HCT116 (cell line): ENCODE measurements around the gene CPN2. TPM values are rescaled to one million over a fixed set of nuclear protein-coding genes. Genes with fewer than 3 reads are reported as not detected.
A peak's percentile ranks its signal among the peaks of the same experiment; 100 is the strongest.

ENCODE experiments used
- ATAC-seq: fragments of 200-7000 bp; cut with Tn5 transposase; 2 replicates; pipeline ENCODE4 v1.9.1; 2020; ENCODE audit warnings: mild to moderate bottlenecking, moderate library complexity
- BruUV-seq: library from RNA; stranded (reverse); fragments of 400-500 nt; replicated peaks from 2 replicates; lab custom pipeline; 2021; lab: Mats Ljungman, UMichigan
- CTCF ChIA-PET: fragments of 300-600 bp; sonication (Branson Sonifier 250); formaldehyde crosslinking; loops from one replicate; lab custom pipeline; 2021; ENCODE audit warnings: antibody characterized with exemption; lab: Charles Lee
- POLR2A ChIA-PET: fragments of 300-600, 350-600 bp; sonication (Branson Sonifier 250); formaldehyde crosslinking; loops from one replicate; lab custom pipeline; 2021; ENCODE audit warnings: antibody characterized with exemption; lab: Charles Lee
- RAD21 ChIA-PET, 2 experiments: fragments of 300-600 bp; sonication (Branson Sonifier 250); formaldehyde crosslinking; loops; one replicate each; lab custom pipeline; 2023; ENCODE audit warnings: low total read pairs in 2 of 2; ENCODE audit not compliant: uncharacterized antibody in 2 of 2, unreplicated experiment in 2 of 2, low non-redundant PET in 1 of 2; lab: Charles Lee
- DNase-seq: peaks from one replicate; pipeline ENCODE4 v3.0.0-alpha.2; 2010; ENCODE audit warnings: low read depth, low spot score
- H2AFZ ChIP-seq: fragments of 200-600 bp; shearing (Covaris generic), sonication (generic); 2 replicates; pipeline ENCODE4 v1.6.1; 2017; ENCODE audit warnings: low read depth, mixed run types, mixed read lengths, antibody characterized with exemption, low read length; ENCODE audit not compliant: poor library complexity, severe bottlenecking
- H3K27ac ChIP-seq: 2 replicates; pipeline ENCODE4 v1.5.1; 2012; ENCODE audit warnings: low read depth, low read length
- H3K27me3 ChIP-seq: fragments of 200-600 bp; sonication (generic); 2 replicates; pipeline ENCODE4 v1.6.1; 2016; ENCODE audit warnings: mixed run types, low read length, mixed read lengths; ENCODE audit not compliant: insufficient read depth
- H3K36me3 ChIP-seq, 2 experiments: fragments of 200-500 bp in 1 of 2; fragments of 200-600 bp in 1 of 2; sonication (Bioruptor generic) in 1 of 2; sonication (generic) in 1 of 2; 2 replicates each; pipeline versions ENCODE4 v1.5.1 to v1.6.1; 2014 to 2016; ENCODE audit warnings: low read length in 2 of 2, inconsistent platforms in 1 of 2, mixed read lengths in 1 of 2, mixed run types in 1 of 2; ENCODE audit not compliant: insufficient read depth in 2 of 2, control insufficient read depth in 1 of 2
- H3K4me1 ChIP-seq, 2 experiments: fragments of 200-600 bp in 1 of 2; sonication (generic) in 1 of 2; 2 replicates each; pipeline versions ENCODE4 v1.5.1 to v1.6.1; 2012 to 2017; ENCODE audit warnings: low read length in 2 of 2, inconsistent platforms in 1 of 2, mild to moderate bottlenecking in 1 of 2, mixed read lengths in 1 of 2, mixed run types in 1 of 2, moderate library complexity in 1 of 2; ENCODE audit not compliant: insufficient read depth in 2 of 2, control insufficient read depth in 1 of 2
- H3K4me2 ChIP-seq: fragments of 200-600 bp; sonication (generic); 2 replicates; pipeline ENCODE4 v1.6.1; 2017; ENCODE audit warnings: mixed run types, low read length, mixed read lengths
- H3K4me3 ChIP-seq, 2 experiments: fragments of 200-600 bp in 1 of 2; sonication (generic) in 1 of 2; replicated peaks in 1 of 2; 2 replicates each; pipeline ENCODE4 v1.5.1; 2011 to 2016; ENCODE audit warnings: low read length in 2 of 2, control low read depth in 1 of 2, low read depth in 1 of 2, mild to moderate bottlenecking in 1 of 2, mixed read lengths in 1 of 2, mixed run types in 1 of 2
- H3K79me2 ChIP-seq: fragments of 200-600 bp; sonication (generic); 2 replicates; pipeline ENCODE4 v1.6.1; 2017; ENCODE audit warnings: mild to moderate bottlenecking, mixed run types, low read length, moderate library complexity, mixed read lengths; ENCODE audit not compliant: insufficient read depth
- H3K9ac ChIP-seq: fragments of 200-600 bp; sonication (generic); 2 replicates; pipeline ENCODE4 v1.6.1; 2016; ENCODE audit warnings: low read length, mixed read lengths
- H3K9me2 ChIP-seq: fragments of 200-600 bp; sonication (generic), shearing (Covaris generic); 2 replicates; pipeline ENCODE4 v1.6.1; 2017; ENCODE audit warnings: mixed run types, mild to moderate bottlenecking, moderate library complexity; ENCODE audit not compliant: insufficient read depth
- H3K9me3 ChIP-seq, 2 experiments: fragments of 200-500 bp in 1 of 2; fragments of 200-600 bp in 1 of 2; sonication (Bioruptor generic) in 1 of 2; sonication (generic) in 1 of 2; 2 replicates each; pipeline ENCODE4 v1.6.1; 2014 to 2017; ENCODE audit warnings: low read length in 2 of 2, mixed read lengths in 2 of 2, inconsistent platforms in 1 of 2, low read depth in 1 of 2, mild to moderate bottlenecking in 1 of 2, mixed run types in 1 of 2, moderate library complexity in 1 of 2; ENCODE audit not compliant: control insufficient read depth in 1 of 2, insufficient read depth in 1 of 2
- H4K20me1 ChIP-seq: fragments of 200-600 bp; sonication (generic), shearing (Covaris generic); 2 replicates; pipeline ENCODE4 v1.6.1; 2017; ENCODE audit warnings: mixed run types, mild to moderate bottlenecking, moderate library complexity; ENCODE audit not compliant: insufficient read depth
- CBX3 ChIP-seq: IDR thresholded peaks from 2 replicates; pipeline ENCODE4 v1.6.1; 2012; ENCODE audit warnings: low read depth
- CEBPB ChIP-seq: IDR thresholded peaks from 2 replicates; pipeline ENCODE4 v1.6.1; 2012; ENCODE audit warnings: low read depth
- CTCF ChIP-seq, 3 experiments: fragments of 200-600 bp in 1 of 3; sonication (generic) in 1 of 3; IDR thresholded peaks in 2 of 3; conservative IDR thresholded peaks in 1 of 3; 2 replicates each; pipeline ENCODE4 v1.5.1; 2012 to 2017; ENCODE audit warnings: low read depth in 2 of 3, low read length in 2 of 3, antibody characterized with exemption in 1 of 3, borderline replicate concordance in 1 of 3, control low read depth in 1 of 3, mild to moderate bottlenecking in 1 of 3, mixed read lengths in 1 of 3, mixed run types in 1 of 3, moderate library complexity in 1 of 3; ENCODE audit not compliant: insufficient read depth in 1 of 3
- EGR1 ChIP-seq: IDR thresholded peaks from 2 replicates; pipeline ENCODE4 v1.6.1; 2012; ENCODE audit warnings: low read depth
- EZH2phosphoT487 ChIP-seq: fragments of 200-600 bp; IDR thresholded peaks from 2 replicates; pipeline ENCODE4 v1.6.1; 2018; ENCODE audit warnings: antibody characterized with exemption, borderline replicate concordance
- FOSL1 ChIP-seq: IDR thresholded peaks from 2 replicates; pipeline ENCODE4 v1.6.1; 2012; ENCODE audit warnings: low read depth
- JUND ChIP-seq: IDR thresholded peaks from 2 replicates; pipeline ENCODE4 v1.6.1; 2012
- POLR2A ChIP-seq: IDR thresholded peaks from 2 replicates; pipeline ENCODE4 v1.7.0; 2011; ENCODE audit warnings: borderline replicate concordance; ENCODE audit not compliant: insufficient read depth, insufficient read length; ENCODE audit errors: extremely low read depth
- POLR2AphosphoS5 ChIP-seq: IDR thresholded peaks from 2 replicates; pipeline ENCODE4 v1.6.1; 2011; ENCODE audit warnings: mild to moderate bottlenecking, low read depth, low read length, moderate library complexity
- RAD21 ChIP-seq: IDR thresholded peaks from 2 replicates; pipeline ENCODE4 v1.6.1; 2012; ENCODE audit warnings: low read depth, mild to moderate bottlenecking
- REST ChIP-seq: IDR thresholded peaks from 2 replicates; pipeline ENCODE4 v1.6.1; 2012; ENCODE audit warnings: low read depth
- SIN3A ChIP-seq: IDR thresholded peaks from 2 replicates; pipeline ENCODE4 v1.6.1; 2012; ENCODE audit warnings: low read depth
- SRF ChIP-seq: IDR thresholded peaks from 2 replicates; pipeline ENCODE4 v1.6.1; 2012; ENCODE audit warnings: low read depth
- TCF7L2 ChIP-seq: IDR thresholded peaks from 2 replicates; pipeline ENCODE4 v1.7.0; 2011; ENCODE audit warnings: borderline replicate concordance, inconsistent platforms; ENCODE audit not compliant: insufficient read depth, insufficient read length; ENCODE audit errors: extremely low read depth
- ZFX ChIP-seq: fragments of 450-650 bp; IDR thresholded peaks from 2 replicates; pipeline ENCODE4 v1.6.1; 2017
- ZNF274 ChIP-seq: fragments of 200-500 bp; sonication (Bioruptor generic); IDR thresholded peaks from 2 replicates; pipeline ENCODE4 v1.6.1; 2014; ENCODE audit warnings: mild to moderate bottlenecking, low read depth, low read length, inconsistent platforms
- intact Hi-C: fragments of 100-400 bp; cut with micrococcal nuclease; formaldehyde crosslinking; loops from 2 replicates; pipeline ENCODE4 v1.10.0; 2022
- total RNA-seq: library from RNA; stranded (reverse); gene quantifications from one replicate; pipeline ENCODE4 v1.2.1, GENCODE V29; 2021; ENCODE audit not compliant: unreplicated experiment
- TF ChIP-seq, protein P1 (sequence below): IDR thresholded peaks from 2 replicates; pipeline ENCODE4 v1.6.1; 2012
- TF ChIP-seq, protein P2 (sequence below): IDR thresholded peaks from 2 replicates; pipeline ENCODE4 v1.6.1; 2012

The CPN2 gene
- total RNA-seq, 1 experiment from 2014 or later, result not detected

GRCh38 chr3:194336601-194337355 is 14.3 kb downstream of the CPN2 start (continued):
- TF ChIP-seq SIN3A, result no peak
- TF ChIP-seq CEBPB, result no peak

DNA sequence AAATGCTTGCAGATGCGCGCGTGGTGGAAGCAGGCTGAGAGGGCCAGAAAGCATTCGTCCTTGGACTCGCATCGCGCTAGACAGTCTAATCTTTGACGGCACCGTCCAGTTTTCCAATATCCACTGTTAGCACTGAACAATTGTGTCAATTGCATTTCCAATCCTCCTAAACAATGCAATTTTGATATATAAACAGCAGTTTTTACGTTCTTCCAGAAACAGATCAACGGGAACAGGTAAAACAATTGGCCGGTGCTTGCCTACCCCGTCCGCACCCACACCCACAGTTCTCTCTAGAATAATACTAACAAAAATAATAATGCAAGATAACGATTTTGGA is 17.2 kb downstream of the CPN2 start:
- Histone ChIP-seq H3K27ac (no peak overlapping the region), H3K9me3 (no peaks in the 10 kb centered on the region), H3K9me2 (no peaks in the 10 kb centered on the region), H3K79me2 (no peaks in the 10 kb centered on the region)
- ChIA-PET CTCF (interaction anchor here (0.7 to 2.5 kb wide), 14 partner anchors 9 to 553 kb away, joined by 3 to 24 read pairs (median 5); partner anchors contain the start of gene LSG1), POLR2A (interaction anchor here (0.9 kb wide), 1 partner anchor 11 kb away, joined by 3 read pairs; no protein-coding TSS in a partner anchor)
- TF ChIP-seq SIN3A (no peak), ZNF274 (no peak), POLR2AphosphoS5 (no peak), TCF7L2 (no peak), EGR1 (no peak), RAD21 (no peak), CEBPB (no peak), POLR2A (no peak), REST (no peak), EZH2phosphoT487 (no peak), CTCF (IDR thresholded peaks at IDR 0.05 in 2 of 3, conservative IDR thresholded peaks at IDR 0.05 in 1 of 3; ENCODE audit: borderline replicate concordance in 1 of 3, insufficient read depth in 1 of 3, low read depth in 2 of 3, low read length in 2 of 3) (no peak), ZFX (no peak), SRF (no peak), JUND (no peak), FOSL1 (no peak), CBX3 (no peak)
- TF ChIP-seq, protein P1, sequence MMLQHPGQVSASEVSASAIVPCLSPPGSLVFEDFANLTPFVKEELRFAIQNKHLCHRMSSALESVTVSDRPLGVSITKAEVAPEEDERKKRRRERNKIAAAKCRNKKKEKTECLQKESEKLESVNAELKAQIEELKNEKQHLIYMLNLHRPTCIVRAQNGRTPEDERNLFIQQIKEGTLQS, result no peak
- TF ChIP-seq, protein P2, sequence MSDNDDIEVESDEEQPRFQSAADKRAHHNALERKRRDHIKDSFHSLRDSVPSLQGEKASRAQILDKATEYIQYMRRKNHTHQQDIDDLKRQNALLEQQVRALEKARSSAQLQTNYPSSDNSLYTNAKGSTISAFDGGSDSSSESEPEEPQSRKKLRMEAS, result no peak
- TF ChIP-seq, all 23 proteins: peak for 0
- Histone ChIP-seq H3K4me2 (peak overlapping the region; percentile 81), H4K20me1 (no peaks in the 10 kb centered on the region), H3K27me3 (no peaks in the 10 kb centered on the region), H3K4me1 (peaks cover 14 to 35% of the 10 kb centered on the region in 2 experiments; a peak in 3 of 4 replicates), H3K4me3 (peak overlapping the region in 1 of 2 experiments; percentile 49; a peak in 3 of 4 replicates), H3K9ac (no peak overlapping the region), H3K36me3 (no peaks in the 10 kb centered on the region), H2AFZ (peak overlapping the region; percentile 41)
- intact Hi-C loops, result loop anchor here (1.0 to 10.0 kb wide), 6 partner anchors 70 to 1181 kb away; partner anchors contain the start of gene LSG1
- no TSS peak for BruUV-seq
- RAD21 ChIA-PET, result interaction anchor here (0.7 to 1.6 kb wide), 4 partner anchors 10 to 261 kb away, joined by 3 to 4 read pairs (median 3); no protein-coding TSS in a partner anchor
- no peak for DNase-seq
- no peak for ATAC-seq
